Skin of body (tissue), 2 donors: Measurements from ENCODE around the gene MFN2. TPM values are rescaled to one million over a fixed set of nuclear protein-coding genes. Genes with fewer than 3 reads are reported as not detected.
"Not testable (repeated sequence)": the region's sequence is repeated elsewhere in the genome, so short reads cannot be mapped to it uniquely, and the experiment has no call there.

Experiments used
- DNase-seq: peaks from one replicate; lab custom pipeline; 2025; lab: John Stamatoyannopoulos, UW
- total RNA-seq: library from RNA; depleted of rRNA; stranded (reverse); fragments of >200 nt; gene quantifications from one replicate; pipeline ENCODE4 v1.2.3, GENCODE V29; 2014

Gene MFN2
- total RNA-seq, 1 donor from 2014 or later, result 30.7 TPM

DNA sequence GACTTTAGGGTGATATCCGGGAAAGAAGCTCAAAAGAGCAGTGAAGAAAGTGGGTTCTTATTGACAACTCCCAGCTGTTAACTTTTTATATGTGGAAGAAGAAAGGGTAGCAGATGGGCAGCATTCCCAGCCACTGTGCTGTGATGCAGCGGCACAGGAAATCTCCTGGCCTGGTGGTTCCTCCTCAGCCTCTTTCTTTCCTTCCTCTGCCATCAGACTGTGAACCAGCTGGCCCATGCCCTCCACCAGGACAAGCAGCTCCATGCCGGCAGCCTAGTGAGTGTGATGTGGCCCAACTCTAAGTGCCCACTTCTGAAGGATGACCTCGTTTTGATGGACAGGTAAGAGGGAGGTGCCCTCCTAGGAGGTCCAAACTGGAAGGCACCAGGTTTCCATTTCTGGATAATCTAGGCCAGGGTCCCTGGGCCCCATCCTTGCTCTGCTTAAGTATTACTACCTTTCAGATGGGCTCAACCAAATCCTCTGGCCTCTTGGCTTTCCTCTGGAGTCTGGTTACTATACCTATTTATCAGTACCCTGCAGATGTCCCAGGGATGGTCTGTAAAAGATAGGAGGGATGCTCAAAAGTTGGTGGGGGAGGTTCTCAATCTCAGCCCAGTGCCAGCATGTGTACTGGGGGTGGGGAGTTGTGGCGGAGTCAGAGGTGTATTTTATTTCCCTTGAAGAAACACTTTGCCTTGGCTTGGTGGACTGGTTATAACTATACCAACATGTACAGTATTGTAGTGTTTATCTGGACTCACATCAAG, 17.0 kb downstream of the MFN2 start:
- no peak for DNase-seq

DNA sequence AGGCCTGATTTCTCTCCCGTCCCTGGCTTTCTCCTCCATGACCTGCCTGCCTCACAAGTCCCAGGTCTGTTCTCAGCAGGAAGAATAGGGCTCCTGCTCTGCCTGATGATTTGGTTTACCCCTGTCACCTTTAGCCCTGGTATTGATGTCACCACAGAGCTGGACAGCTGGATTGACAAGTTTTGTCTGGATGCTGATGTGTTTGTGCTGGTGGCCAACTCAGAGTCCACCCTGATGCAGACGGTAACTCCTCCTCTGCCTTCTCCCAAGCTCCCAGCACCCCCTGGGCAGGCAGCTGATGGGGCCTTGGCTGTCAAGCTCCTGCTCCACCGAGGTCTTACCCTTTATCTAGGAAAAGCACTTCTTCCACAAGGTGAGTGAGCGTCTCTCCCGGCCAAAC, 18.4 kb downstream of the MFN2 start:
- DNase-seq, result no peak

DNA sequence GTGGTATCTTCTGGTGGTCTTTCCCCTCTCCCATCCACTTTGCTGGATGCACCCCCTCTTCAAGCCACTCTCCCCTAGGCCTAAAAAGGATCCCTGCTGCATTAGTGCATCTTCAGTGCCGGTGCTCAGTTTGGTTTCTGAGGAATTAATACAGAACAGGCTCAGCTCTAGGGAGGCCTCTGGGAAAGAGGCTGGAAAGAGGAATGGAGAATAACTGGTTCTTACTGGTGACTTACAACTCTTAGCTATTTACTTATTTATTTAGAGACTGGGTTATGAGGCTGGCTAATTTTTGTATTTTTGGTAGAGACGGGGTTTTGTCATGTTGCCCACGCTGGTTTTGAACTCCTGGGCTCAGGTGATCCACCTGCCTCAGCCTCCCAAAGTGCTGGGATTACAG, 19.0 kb downstream of the MFN2 start:
- no peak for DNase-seq

DNA sequence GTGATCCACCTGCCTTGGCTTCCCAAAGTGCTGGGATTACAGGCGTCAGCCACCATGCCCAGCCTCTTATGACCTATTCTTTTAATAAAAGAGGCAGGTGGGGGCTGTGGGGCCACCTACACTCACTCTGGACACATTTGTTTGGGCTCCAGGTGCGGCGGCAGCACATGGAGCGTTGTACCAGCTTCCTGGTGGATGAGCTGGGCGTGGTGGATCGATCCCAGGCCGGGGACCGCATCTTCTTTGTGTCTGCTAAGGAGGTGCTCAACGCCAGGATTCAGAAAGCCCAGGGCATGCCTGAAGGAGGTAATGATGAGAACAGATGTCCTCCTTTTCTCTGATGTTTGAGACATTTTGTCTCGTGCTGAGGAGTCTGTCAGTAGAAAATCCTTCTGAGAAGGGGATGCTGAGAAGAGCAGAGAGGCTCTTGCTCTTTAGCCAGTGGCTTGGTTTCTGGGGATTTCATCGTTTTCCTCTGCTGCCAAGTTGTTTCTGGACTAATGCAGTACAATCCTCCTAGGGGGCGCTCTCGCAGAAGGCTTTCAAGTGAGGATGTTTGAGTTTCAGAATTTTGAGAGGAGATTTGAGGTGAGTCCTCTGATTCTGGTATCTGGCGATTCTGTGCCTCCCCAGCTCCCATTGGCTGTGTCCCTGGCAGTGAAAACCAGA, 21.1 kb downstream of the MFN2 start:
- DNase-seq, result no peak

DNA sequence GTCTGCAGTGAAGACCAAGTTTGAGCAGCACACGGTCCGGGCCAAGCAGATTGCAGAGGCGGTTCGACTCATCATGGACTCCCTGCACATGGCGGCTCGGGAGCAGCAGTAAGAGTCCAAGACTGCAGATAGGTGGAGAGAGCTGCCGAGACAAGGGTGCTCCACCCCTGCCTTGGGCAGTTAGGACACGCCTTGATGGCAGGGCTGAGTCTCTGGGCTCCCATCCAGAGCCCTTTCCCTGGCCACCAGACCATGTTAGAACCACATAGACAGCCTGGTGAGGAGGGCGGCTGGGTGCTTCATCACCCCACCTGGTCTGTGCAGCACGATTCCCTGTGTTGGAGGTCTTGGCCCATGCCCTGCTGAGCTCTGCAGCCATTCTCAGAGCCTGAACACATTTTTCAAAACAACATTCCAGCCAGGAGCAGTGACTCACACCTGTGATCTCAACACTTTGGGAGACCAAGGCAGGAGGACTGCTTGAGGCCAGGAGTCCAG, 21.8 kb downstream of the MFN2 start:
- no peak for DNase-seq

DNA sequence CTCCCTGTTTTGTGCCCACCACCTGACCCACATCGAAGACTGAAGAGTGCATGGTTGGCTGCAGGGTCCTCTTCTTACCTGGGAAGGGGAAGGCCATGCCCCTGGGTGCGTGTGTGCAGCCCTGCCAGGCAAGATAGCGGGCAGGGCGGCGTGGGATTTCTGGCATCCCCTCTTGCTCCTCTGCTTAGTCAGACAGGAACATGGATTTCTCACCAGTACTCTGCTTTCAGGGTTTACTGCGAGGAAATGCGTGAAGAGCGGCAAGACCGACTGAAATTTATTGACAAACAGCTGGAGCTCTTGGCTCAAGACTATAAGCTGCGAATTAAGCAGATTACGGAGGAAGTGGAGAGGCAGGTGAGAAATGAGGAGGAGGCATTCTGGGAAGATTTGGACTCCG, 23.5 kb downstream of the MFN2 start:
- no peak for DNase-seq

- DNase-seq, result no peak
These were observed 25.4 kb downstream of the MFN2 start for GRCh38 chr1:12005488-12006166.

GRCh38 chr1:12006167-12006921, 26.1 kb downstream of the MFN2 start:
- DNase-seq, result no peak

DNA sequence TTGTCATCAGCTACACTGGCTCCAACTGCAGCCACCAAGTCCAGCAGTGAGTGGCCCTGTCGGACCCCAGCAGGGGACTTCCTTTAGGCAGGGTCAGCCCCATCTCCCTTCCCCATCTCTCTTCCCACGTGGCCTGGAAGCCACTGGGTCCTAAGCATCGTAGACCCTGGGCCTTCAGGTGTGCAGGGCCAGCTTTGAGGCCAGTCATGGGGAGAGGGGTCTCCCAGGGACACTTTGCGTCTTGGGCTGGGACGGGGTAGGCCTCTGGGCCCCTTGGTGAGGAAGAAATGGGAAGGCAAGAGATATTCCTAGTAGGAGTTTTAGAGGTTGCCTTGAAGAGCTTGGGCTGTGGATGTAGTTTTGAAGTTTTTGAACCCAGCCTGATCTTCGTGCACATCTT, 27.0 kb downstream of the MFN2 start:
- no peak for DNase-seq

DNA sequence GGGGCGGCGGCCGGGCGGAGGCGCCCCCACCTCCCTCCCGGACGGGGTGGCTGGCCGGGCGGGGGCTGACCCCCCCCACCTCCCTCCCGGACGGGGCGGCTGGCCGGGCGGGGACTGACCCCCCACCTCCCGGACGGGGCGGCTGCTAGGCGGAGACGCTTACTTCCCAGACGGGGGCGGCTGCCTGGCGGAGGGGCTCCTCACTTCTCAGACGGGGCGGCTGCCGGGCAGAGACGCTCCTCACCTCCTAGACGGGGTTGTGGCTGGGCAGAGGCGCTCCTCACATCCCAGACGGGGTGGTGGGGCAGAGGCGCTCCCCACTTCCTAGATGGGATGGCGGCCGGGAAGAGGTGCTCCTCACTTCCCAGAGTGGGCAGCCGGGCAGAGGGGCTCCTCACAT, 28.1 kb downstream of the MFN2 start:
- DNase-seq, result not testable (repeated sequence)

DNA sequence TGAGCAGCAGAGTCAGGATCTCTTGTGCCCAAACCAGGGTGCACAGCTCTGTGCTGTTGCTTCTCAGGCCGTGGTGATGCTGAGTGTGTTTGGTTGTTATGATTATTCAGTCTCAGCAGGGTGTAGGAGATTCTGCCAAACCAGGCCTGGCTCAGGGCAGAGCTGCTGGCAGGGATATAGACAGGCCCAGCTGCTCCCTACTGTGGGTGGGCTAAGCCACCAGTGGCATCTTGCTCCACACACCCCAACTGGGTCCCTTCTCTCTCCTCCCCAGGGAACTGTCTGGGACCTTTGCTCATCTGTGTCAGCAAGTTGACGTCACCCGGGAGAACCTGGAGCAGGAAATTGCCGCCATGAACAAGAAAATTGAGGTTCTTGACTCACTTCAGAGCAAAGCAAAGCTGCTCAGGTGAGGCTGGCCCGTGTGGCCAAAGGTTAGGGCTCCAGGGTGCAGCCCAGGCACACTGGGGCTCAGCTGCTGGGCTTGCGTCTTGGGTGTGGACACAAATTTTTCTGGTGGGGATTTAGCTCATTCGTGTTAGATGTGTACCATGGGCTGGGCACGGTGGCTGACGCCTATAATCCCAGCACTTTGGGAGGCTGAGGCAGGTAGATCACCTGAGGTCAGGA, 29.2 kb downstream of the MFN2 start:
- DNase-seq, result no peak

DNA sequence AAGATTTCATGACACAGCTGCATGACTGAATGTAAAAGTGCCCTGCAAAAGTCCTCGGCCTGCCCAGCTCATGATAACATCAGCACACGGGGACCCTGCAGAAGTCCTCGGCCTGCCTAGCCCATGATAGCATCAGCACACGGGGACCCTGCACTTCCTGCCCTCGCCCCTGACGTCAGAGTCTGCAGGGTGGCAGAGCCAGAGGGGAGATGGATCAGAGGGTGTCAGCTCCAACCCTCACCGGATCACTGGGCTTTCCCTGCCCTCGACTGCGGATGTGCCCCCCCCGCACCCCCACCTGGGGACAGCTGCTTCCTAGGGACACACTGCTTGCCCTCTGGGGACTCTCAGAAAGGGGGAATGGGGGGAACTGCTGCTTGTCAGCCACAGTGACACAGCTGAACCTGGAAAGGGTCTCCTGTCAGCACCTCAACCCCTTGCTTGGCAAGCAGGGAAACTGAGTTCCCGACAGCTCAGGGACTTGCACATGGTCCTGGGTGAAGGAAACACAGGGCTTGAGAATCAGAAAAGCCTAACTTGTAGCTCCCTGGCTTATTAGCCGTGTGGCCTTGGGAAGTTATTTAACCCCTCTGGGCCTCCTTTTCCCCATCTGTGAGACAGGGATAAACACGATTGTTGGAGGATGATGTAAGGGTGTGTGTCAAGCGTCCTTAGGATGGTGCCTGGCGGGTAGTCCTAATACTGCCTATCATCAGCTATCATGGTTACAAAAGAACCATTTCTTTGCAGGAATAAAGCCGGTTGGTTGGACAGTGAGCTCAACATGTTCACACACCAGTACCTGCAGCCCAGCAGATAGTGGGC, 30.7 kb downstream of the MFN2 start:
- no peak for DNase-seq

- DNase-seq, result no peak
These were observed 31.8 kb downstream of the MFN2 start for GRCh38 chr1:12011998-12012397.

DNA sequence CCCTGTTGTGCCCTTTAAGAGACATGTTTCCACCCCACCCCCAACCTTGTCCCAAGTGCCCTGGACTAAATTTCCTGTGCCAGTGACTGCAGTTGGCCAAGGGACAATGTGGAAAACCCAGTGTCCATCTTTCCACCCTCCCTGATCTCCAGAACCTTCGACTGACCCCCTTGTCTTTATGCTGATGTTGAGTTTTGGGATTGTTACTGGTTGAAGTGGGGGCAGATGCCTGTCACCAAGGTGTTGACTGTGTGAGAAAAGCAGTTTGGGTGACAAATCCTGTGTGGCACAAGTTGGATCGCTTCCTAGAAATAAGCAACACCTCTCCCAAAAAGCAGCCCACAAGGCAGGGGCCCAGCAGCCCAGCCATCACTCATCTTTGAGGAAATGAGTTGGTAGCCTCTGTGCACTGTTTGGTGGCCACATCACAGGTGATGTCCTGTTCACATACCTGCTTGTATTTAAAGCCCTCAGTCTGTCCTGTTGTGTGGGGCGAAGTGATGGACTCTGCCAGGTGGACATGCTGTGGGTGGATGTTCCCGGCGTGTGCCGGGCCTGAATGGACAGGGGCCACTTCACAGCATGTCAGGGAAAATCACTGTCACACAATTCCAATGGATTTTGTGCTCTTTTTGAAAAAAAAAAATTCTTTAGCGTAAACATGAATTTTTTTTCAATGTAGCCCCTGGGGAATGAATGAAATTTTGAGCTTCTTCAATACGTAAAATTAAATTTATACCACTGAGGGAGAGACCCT, 32.5 kb downstream of the MFN2 start:
- DNase-seq, result no peak

DNA sequence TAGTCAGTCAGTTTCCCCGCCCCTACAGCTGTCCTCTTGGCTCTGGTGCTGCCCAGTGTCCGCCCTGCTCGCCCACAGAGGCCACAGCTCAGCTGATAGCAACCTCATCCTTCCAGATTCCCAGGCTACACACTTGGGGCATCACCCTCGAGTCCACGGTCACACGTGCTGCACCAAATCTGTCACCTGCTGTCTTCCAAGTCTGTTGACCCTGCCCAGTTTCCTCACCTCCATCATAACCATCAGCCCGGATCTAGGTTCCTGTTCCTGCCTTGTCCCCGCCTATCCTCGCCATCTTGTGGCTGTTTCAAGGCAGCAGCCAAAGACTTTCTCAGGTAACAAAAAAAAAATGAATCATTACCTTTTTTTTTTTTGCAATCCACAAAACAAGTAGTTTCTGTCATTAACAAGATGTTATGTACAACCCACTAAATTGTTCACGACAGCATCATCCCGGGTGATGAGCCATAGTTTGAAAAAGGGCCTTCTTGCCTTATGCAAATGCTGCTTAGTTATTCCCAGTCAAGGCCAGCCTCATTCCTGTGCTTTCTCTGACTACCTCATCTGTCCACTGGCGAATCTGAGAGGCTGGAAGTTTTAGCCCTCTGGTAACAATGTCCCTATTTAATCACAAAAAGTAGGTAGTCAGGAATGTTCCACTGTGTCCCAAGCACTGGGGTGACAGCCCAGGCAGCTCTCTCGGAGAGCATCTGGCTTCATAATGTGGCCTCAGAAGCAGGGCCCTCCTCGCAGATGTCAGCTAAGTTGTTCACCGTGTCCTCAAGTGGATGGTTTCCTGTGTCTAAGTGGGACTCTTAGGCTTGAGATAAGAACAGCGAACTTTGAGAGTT, 34.1 kb downstream of the MFN2 start:
- DNase-seq, result no peak

GRCh38 chr1:12015001-12015491, 34.8 kb downstream of the MFN2 start:
- no peak for DNase-seq

DNA sequence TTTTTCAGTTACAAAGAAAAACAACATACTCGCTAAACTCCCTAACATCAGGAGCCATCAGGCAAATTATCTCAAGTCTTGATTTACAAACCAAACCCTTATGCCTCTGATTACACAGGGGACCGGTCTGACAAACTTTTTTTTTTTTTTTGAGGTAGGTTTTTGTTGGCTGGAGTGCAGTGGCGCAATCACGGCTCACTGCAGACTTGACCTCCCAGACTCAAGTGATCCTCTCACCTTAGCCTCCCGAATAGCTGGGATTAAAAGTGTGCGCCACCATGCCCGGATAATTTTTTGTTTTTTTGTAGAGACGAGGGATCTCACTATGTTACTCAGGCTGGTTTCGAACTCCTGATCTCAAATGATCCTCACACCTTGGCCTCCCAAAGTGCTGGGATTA, 35.3 kb downstream of the MFN2 start:
- no peak for DNase-seq

- DNase-seq, result no peak
These were observed 35.9 kb downstream of the MFN2 start for GRCh38 chr1:12016182-12016581.
